ENCODE results near the gene DEK. TPM values are rescaled to one million over a fixed set of nuclear protein-coding genes. Genes with fewer than 3 reads are reported as not detected.
A peak's percentile ranks its signal among the peaks of the same experiment; 100 is the strongest.
"Not testable (repeated sequence)": the region's sequence is repeated elsewhere in the genome, so short reads cannot be mapped to it uniquely, and the experiment has no call there.

The DEK gene
- total RNA-seq (10 to 100 TPM; 69.5 to 87.6 TPM), polyA plus RNA-seq (10 to 100 TPM; 35.2 to 43.6 TPM)
- long read RNA-seq, donor 1, transcript DEK-202 (11 exons, 3,427 nt) = major isoform, 12 of 54 reads
- long read RNA-seq, donor 1, partial matches to known transcripts = 37 of 54 reads
- long read RNA-seq, donor 1, other reads (novel, unspliced or antisense) = 0 of 54 reads
- long read RNA-seq, donor 2, partial matches to known transcripts = 30 of 35 reads
- long read RNA-seq, donor 2, other reads (novel, unspliced or antisense) = 0 of 35 reads
- long read RNA-seq, donor 3, partial matches to known transcripts = 35 of 38 reads
- long read RNA-seq, donor 3, other reads (novel, unspliced or antisense) = 0 of 38 reads
- long read RNA-seq, donor 4, partial matches to known transcripts = 128 of 137 reads
- long read RNA-seq, donor 4, other reads (novel, unspliced or antisense) = 0 of 137 reads
- long read RNA-seq, donor 5, transcript DEK-202 (11 exons, 3,427 nt) = major isoform, 6 of 91 reads
- long read RNA-seq, donor 5, partial matches to known transcripts = 77 of 91 reads
- long read RNA-seq, donor 5, other reads (novel, unspliced or antisense) = 0 of 91 reads

- Histone ChIP-seq H3K27ac (ENCODE audit: low read depth in 1 of 2, low read length in 1 of 2) (peak within 1 kb of the TSS; percentile 99 to 100), H3K27me3 (ENCODE audit: control insufficient read depth in 3 of 3, insufficient read depth in 3 of 3, low read length in 2 of 3) (no peaks in the 10 kb centered on the region), H3K9me3 (ENCODE audit: control insufficient read depth in 4 of 4, insufficient read depth in 3 of 4, low read length in 3 of 4) (peaks cover 0 to 4% (median 1%) of the 10 kb centered on the region in 4 donors), H3K36me3 (ENCODE audit: control insufficient read depth in 4 of 4, insufficient read depth in 4 of 4, low read length in 4 of 4) (peaks cover 2 to 8% (median 5%) of the 10 kb centered on the region in 4 donors), H3K4me1 (ENCODE audit: control insufficient read depth in 5 of 5, insufficient read depth in 5 of 5, low read length in 5 of 5) (peaks cover 3 to 29% (median 8%) of the 10 kb centered on the region in 5 donors), H3K4me3 (peak within 1 kb of the TSS; percentile 63), H3K9ac (ENCODE audit: insufficient read depth in 1 of 2, low read length in 2 of 2) (peak within 1 kb of the TSS; percentile 70 to 90)
- TF ChIP-seq, protein P1, sequence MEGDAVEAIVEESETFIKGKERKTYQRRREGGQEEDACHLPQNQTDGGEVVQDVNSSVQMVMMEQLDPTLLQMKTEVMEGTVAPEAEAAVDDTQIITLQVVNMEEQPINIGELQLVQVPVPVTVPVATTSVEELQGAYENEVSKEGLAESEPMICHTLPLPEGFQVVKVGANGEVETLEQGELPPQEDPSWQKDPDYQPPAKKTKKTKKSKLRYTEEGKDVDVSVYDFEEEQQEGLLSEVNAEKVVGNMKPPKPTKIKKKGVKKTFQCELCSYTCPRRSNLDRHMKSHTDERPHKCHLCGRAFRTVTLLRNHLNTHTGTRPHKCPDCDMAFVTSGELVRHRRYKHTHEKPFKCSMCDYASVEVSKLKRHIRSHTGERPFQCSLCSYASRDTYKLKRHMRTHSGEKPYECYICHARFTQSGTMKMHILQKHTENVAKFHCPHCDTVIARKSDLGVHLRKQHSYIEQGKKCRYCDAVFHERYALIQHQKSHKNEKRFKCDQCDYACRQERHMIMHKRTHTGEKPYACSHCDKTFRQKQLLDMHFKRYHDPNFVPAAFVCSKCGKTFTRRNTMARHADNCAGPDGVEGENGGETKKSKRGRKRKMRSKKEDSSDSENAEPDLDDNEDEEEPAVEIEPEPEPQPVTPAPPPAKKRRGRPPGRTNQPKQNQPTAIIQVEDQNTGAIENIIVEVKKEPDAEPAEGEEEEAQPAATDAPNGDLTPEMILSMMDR (IDR thresholded peaks at IDR 0.05; ENCODE audit: control extremely low read depth, extremely low read depth) = peak; percentile 34
- ATAC-seq (ENCODE audit: insufficient read depth, low FRiP score) = peak; percentile 86
- WGBS, 2 donors = 1% methylated on average over 78 to 113 of the region's 113 CpGs
- peak; percentile 93 to 95 (median 95) for DNase-seq
These were observed at the start of gene DEK for GRCh38 chr6:18264219-18264922. Gene DEK, minus strand, starts transcription at chr6:18264530. Its CDS starts 543 bp downstream, at chr6:18263987.

DNA sequence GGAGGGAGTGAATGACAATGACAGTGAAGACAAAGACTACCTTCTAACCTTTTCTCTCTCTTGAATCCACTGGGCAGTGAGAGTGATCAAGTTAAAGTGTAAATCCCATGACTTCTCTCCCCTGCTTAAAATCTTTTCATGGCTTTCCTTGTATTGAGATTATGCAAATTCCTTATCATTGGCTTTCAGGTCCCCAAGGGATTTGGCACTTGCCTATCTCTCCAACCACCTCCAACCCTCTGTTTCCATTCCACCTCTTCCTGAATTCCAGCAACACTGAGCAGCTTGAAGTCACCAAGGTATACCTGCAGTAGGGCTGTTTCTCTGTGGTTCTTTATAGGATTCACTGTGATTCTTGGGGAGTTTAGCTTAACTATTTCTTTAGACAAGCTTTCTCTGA lies 48.0 kb upstream of the DEK start:
- Histone ChIP-seq H3K27ac (ENCODE audit: low read depth in 1 of 2, low read length in 1 of 2) (no peak overlapping the region), H3K4me1 (ENCODE audit: control insufficient read depth in 5 of 5, insufficient read depth in 5 of 5, low read length in 5 of 5) (no peaks in the 10 kb centered on the region), H3K36me3 (ENCODE audit: control insufficient read depth in 4 of 4, insufficient read depth in 4 of 4, low read length in 4 of 4) (no peaks in the 10 kb centered on the region), H3K9ac (ENCODE audit: insufficient read depth in 1 of 2, low read length in 2 of 2) (no peak overlapping the region), H3K4me3 (no peak overlapping the region), H3K27me3 (ENCODE audit: control insufficient read depth in 3 of 3, insufficient read depth in 3 of 3, low read length in 2 of 3) (no peaks in the 10 kb centered on the region), H3K9me3 (ENCODE audit: control insufficient read depth in 4 of 4, insufficient read depth in 3 of 4, low read length in 3 of 4) (no peaks in the 10 kb centered on the region)
- DNase-seq = no peak
- TF ChIP-seq, protein P1 (IDR thresholded peaks at IDR 0.05; ENCODE audit: control extremely low read depth, extremely low read depth) = no peak
- ATAC-seq (ENCODE audit: insufficient read depth, low FRiP score) = no peak

- not testable (repeated sequence) for H3K4me1 ChIP-seq (ENCODE audit: control insufficient read depth in 5 of 5, insufficient read depth in 5 of 5, low read length in 5 of 5); H3K9ac ChIP-seq (ENCODE audit: insufficient read depth in 1 of 2, low read length in 2 of 2); H3K27me3 ChIP-seq (ENCODE audit: control insufficient read depth in 3 of 3, insufficient read depth in 3 of 3, low read length in 2 of 3); H3K4me3 ChIP-seq; H3K27ac ChIP-seq (ENCODE audit: low read depth in 1 of 2, low read length in 1 of 2); ATAC-seq (ENCODE audit: insufficient read depth, low FRiP score); H3K9me3 ChIP-seq (ENCODE audit: control insufficient read depth in 4 of 4, insufficient read depth in 3 of 4, low read length in 3 of 4); DNase-seq; H3K36me3 ChIP-seq (ENCODE audit: control insufficient read depth in 4 of 4, insufficient read depth in 4 of 4, low read length in 4 of 4)
- 88 to 99% methylated on average over 8 of the region's 8 CpGs for WGBS, 2 donors
These were observed 45.7 kb upstream of the DEK start for GRCh38 chr6:18310010-18310409.

GRCh38 chr6:18309046-18309445 lies 44.7 kb upstream of the DEK start:
- no peak for ATAC-seq (ENCODE audit: insufficient read depth, low FRiP score)
- no peaks in the 10 kb centered on the region for H3K4me1 ChIP-seq (ENCODE audit: control insufficient read depth in 5 of 5, insufficient read depth in 5 of 5, low read length in 5 of 5)
- no peaks in the 10 kb centered on the region for H3K9me3 ChIP-seq (ENCODE audit: control insufficient read depth in 4 of 4, insufficient read depth in 3 of 4, low read length in 3 of 4)
- 94 to 98% methylated on average over 5 of the region's 5 CpGs for WGBS, 2 donors
- DNase-seq = no peak
- no peak overlapping the region for H3K9ac ChIP-seq (ENCODE audit: insufficient read depth in 1 of 2, low read length in 2 of 2)
- H3K4me3 ChIP-seq = no peak overlapping the region
- H3K27ac ChIP-seq (ENCODE audit: low read depth in 1 of 2, low read length in 1 of 2) = no peak overlapping the region
- H3K36me3 ChIP-seq (ENCODE audit: control insufficient read depth in 4 of 4, insufficient read depth in 4 of 4, low read length in 4 of 4) = no peaks in the 10 kb centered on the region
- TF ChIP-seq, protein P1 (IDR thresholded peaks at IDR 0.05; ENCODE audit: control extremely low read depth, extremely low read depth) = no peak
- H3K27me3 ChIP-seq (ENCODE audit: control insufficient read depth in 3 of 3, insufficient read depth in 3 of 3, low read length in 2 of 3) = no peaks in the 10 kb centered on the region

All from lung (tissue), 16 donors.